PC-9 (cell line): ENCODE measurements around the gene P2RX7.

Experiments
- EZH2 ChIP-seq: fragments of 200-600 bp; sonication (generic); IDR thresholded peaks from 2 replicates; pipeline ENCODE4 v1.8.0; 2017; ENCODE audit warnings: antibody characterized with exemption, low read depth
- TF ChIP-seq, protein P1 (sequence below): fragments of 200-600 bp; sonication (generic); conservative IDR thresholded peaks from 2 replicates; pipeline ENCODE4 v1.6.1; 2017; ENCODE audit warnings: mixed run types, antibody characterized with exemption, mild to moderate bottlenecking, moderate library complexity

DNA sequence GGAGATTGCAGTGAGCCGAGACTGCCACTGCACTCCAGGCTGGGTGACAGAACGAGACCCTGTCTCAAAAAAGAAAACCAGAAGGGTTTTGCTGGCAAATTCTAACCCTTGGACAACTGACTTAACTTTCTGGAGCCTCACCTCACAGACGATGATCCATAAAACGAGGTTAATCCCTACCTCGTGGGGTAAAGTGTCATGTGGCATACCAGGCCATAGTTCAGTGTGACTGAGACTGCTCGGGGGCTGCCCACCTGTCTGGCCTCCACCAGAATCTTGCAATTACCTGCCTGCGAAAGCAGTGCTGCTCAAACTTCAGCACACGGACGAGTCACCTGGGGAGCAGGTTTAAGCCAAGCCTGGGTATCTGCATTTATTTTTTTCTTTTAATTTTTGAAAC, 104.1 kb downstream of the P2RX7 start:
- TF ChIP-seq, protein P1, sequence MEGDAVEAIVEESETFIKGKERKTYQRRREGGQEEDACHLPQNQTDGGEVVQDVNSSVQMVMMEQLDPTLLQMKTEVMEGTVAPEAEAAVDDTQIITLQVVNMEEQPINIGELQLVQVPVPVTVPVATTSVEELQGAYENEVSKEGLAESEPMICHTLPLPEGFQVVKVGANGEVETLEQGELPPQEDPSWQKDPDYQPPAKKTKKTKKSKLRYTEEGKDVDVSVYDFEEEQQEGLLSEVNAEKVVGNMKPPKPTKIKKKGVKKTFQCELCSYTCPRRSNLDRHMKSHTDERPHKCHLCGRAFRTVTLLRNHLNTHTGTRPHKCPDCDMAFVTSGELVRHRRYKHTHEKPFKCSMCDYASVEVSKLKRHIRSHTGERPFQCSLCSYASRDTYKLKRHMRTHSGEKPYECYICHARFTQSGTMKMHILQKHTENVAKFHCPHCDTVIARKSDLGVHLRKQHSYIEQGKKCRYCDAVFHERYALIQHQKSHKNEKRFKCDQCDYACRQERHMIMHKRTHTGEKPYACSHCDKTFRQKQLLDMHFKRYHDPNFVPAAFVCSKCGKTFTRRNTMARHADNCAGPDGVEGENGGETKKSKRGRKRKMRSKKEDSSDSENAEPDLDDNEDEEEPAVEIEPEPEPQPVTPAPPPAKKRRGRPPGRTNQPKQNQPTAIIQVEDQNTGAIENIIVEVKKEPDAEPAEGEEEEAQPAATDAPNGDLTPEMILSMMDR, result no peak
- no peak for TF ChIP-seq EZH2
